Smooth muscle cell (in vitro differentiated cells): ENCODE results near the gene CFAP46. TPM values are rescaled to one million over a fixed set of nuclear protein-coding genes. Genes with fewer than 3 reads are reported as not detected.

ENCODE experiments used
- DNase-seq: peaks from one replicate; lab custom pipeline; 2025; ENCODE audit not compliant: unreplicated experiment; lab: John Stamatoyannopoulos, UW
- H2AFZ ChIP-seq: fragments of 200-600 bp; sonication (generic); 2 replicates; pipeline ENCODE4 v1.6.0; 2016; ENCODE audit warnings: antibody characterized with exemption, low read depth, mild to moderate bottlenecking
- H3F3A ChIP-seq: fragments of 200-600 bp; sonication (generic); 2 replicates; pipeline ENCODE4 v1.6.0; 2017; ENCODE audit warnings: antibody characterized with exemption, low read depth
- H3K27ac ChIP-seq: fragments of 200-600 bp; sonication (generic); 2 replicates; pipeline ENCODE4 v1.5.1; 2016; ENCODE audit warnings: low read depth, mild to moderate bottlenecking
- H3K27me3 ChIP-seq: fragments of 200-600 bp; sonication (generic); 2 replicates; pipeline ENCODE4 v1.6.1; 2016; ENCODE audit warnings: low read depth, mild to moderate bottlenecking
- H3K36me3 ChIP-seq: fragments of 200-600 bp; sonication (generic); 2 replicates; pipeline ENCODE4 v1.5.1; 2016; ENCODE audit warnings: low read depth
- H3K4me1 ChIP-seq: fragments of 200-600 bp; sonication (generic); 2 replicates; pipeline ENCODE4 v1.5.1; 2016; ENCODE audit warnings: low read depth
- H3K4me2 ChIP-seq: fragments of 200-600 bp; sonication (generic); 2 replicates; pipeline ENCODE4 v1.6.0; 2016; ENCODE audit warnings: mild to moderate bottlenecking
- H3K4me3 ChIP-seq: fragments of 200-600 bp; sonication (generic); 2 replicates; pipeline ENCODE4 v1.5.1; 2016; ENCODE audit warnings: mild to moderate bottlenecking
- H3K79me2 ChIP-seq: fragments of 200-600 bp; sonication (generic); 2 replicates; pipeline ENCODE4 v1.6.0; 2016; ENCODE audit warnings: low read depth, mild to moderate bottlenecking
- H3K9ac ChIP-seq: fragments of 200-600 bp; sonication (generic); 2 replicates; pipeline ENCODE4 v1.6.0; 2016; ENCODE audit warnings: low read depth
- H3K9me3 ChIP-seq: fragments of 200-600 bp; sonication (generic); replicated peaks from 2 replicates; pipeline ENCODE4 v1.5.1; 2016; ENCODE audit warnings: low read depth
- H4K20me1 ChIP-seq: fragments of 200-600 bp; sonication (generic); 2 replicates; pipeline ENCODE4 v1.6.0; 2016; ENCODE audit warnings: low read depth
- CTCF ChIP-seq: fragments of 200-600 bp; sonication (generic); IDR thresholded peaks from 2 replicates; pipeline ENCODE4 v1.5.1; 2017; ENCODE audit warnings: borderline replicate concordance, mild to moderate bottlenecking, antibody characterized with exemption; ENCODE audit not compliant: insufficient read depth, poor library complexity, severe bottlenecking
- WGBS: methylation state at CpG from one replicate; pipeline ENCODE4 v1.1.7; 2016; ENCODE audit warnings: low lambda C conversion rate; 5-methylcytosine and 5-hydroxymethylcytosine counted together
- polyA plus RNA-seq: library from polyadenylated mRNA; unstranded; fragments of >200 nt; fragmentation: Nextera tagmentation; extraction: Ambion mirVana; gene quantifications from 2 replicates; pipeline ENCODE4 v1.2.1, GENCODE V29; 2016
- total RNA-seq: library from RNA; depleted of rRNA; stranded (reverse); fragments of >200 nt; gene quantifications from 2 replicates; pipeline ENCODE4 v1.2.3, GENCODE V29; 2014

Gene CFAP46
- total and polyA plus RNA-seq, 2 experiments from 2014 or later, result 1.1 to 2.0 TPM

GRCh38 chr10:132809232-132810140 is 132.9 kb downstream of the CFAP46 start:
- H3K9ac ChIP-seq, result no peak overlapping the region
- no peak overlapping the region for H3K27ac ChIP-seq
- DNase-seq, result no peak
- H3K36me3 ChIP-seq, result no peaks in the 10 kb centered on the region
- TF ChIP-seq CTCF, result no peak
- H4K20me1 ChIP-seq, result no peaks in the 10 kb centered on the region
- no peak overlapping the region for H3K4me2 ChIP-seq
- H3K79me2 ChIP-seq, result no peaks in the 10 kb centered on the region
- H3F3A ChIP-seq, result no peaks in the 10 kb centered on the region
- WGBS, result 95% methylated on average over 36 of the region's 38 CpGs
- H3K27me3 ChIP-seq, result no peaks in the 10 kb centered on the region
- H3K9me3 ChIP-seq, result no peaks in the 10 kb centered on the region
- no peak overlapping the region for H3K4me3 ChIP-seq
- no peak overlapping the region for H2AFZ ChIP-seq
- no peaks in the 10 kb centered on the region for H3K4me1 ChIP-seq

- DNase-seq, result no peak
Measured at GRCh38 chr10:132808383-132809231, 133.8 kb downstream of the CFAP46 start.

GRCh38 chr10:132807621-132808049 is 134.7 kb downstream of the CFAP46 start:
- WGBS, result 93% methylated on average over 27 of the region's 27 CpGs
- Histone ChIP-seq H4K20me1 (no peaks in the 10 kb centered on the region), H3K27ac (no peak overlapping the region), H3K36me3 (no peaks in the 10 kb centered on the region), H3K4me2 (no peak overlapping the region), H3K79me2 (no peaks in the 10 kb centered on the region), H3K9ac (no peak overlapping the region), H3K4me1 (no peaks in the 10 kb centered on the region), H3K4me3 (no peak overlapping the region), H3K27me3 (no peaks in the 10 kb centered on the region), H3K9me3 (no peaks in the 10 kb centered on the region), H3F3A (no peaks in the 10 kb centered on the region), H2AFZ (no peak overlapping the region)
- no peak for TF ChIP-seq CTCF
- DNase-seq, result no peak

More at GRCh38 chr10:132808383-132809231, 133.8 kb downstream of the CFAP46 start:
- TF ChIP-seq CTCF, result no peak
- H3F3A ChIP-seq, result no peaks in the 10 kb centered on the region
- no peaks in the 10 kb centered on the region for H3K36me3 ChIP-seq
- H3K9ac ChIP-seq, result no peak overlapping the region
- no peak overlapping the region for H3K4me2 ChIP-seq
- H4K20me1 ChIP-seq, result no peaks in the 10 kb centered on the region
- WGBS, result 87% methylated on average over 34 of the region's 42 CpGs
- H3K4me3 ChIP-seq, result no peak overlapping the region
- H3K4me1 ChIP-seq, result no peaks in the 10 kb centered on the region
- H3K27ac ChIP-seq, result no peak overlapping the region
- H2AFZ ChIP-seq, result no peak overlapping the region
- no peaks in the 10 kb centered on the region for H3K9me3 ChIP-seq
- H3K79me2 ChIP-seq, result no peaks in the 10 kb centered on the region
- no peaks in the 10 kb centered on the region for H3K27me3 ChIP-seq
